Neural progenitor cell (in vitro differentiated cells): ENCODE results near the gene PTPRK.

Source experiments
- EZH2 ChIP-seq: fragments of 200-600 bp; sonication (generic); IDR thresholded peaks from 2 replicates; pipeline ENCODE4 v1.6.1; 2017; ENCODE audit warnings: antibody characterized with exemption, mild to moderate bottlenecking, moderate library complexity
- EZH2phosphoT487 ChIP-seq: fragments of 200-600 bp; sonication (generic); IDR thresholded peaks from 2 replicates; pipeline ENCODE4 v1.6.1; 2017; ENCODE audit warnings: antibody characterized with exemption
- TF ChIP-seq, protein P1 (sequence below): fragments of 200-600 bp; sonication (generic); IDR thresholded peaks from 2 replicates; pipeline ENCODE4 v1.5.1; 2017; ENCODE audit warnings: antibody characterized with exemption, mild to moderate bottlenecking

DNA sequence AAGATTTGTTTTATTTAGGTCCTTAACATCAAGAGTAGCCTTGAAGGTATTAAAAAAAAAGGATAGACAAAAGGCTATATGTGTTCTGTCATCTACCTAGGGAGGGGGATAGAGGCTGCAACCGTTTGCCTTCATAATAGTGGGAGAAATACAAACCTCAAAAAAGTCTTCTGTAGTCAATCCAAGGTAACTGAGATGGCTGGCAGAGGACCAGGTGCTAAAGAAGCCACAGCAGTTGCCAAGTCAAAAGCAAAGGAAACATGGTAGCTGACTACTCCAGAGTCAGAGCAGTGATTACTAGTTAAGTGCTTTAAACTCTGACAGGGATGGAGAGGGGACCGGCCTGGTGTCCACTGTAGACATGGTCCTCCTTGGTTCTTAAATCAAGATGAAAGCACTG is 249.4 kb downstream of the PTPRK start:
- TF ChIP-seq, protein P1, sequence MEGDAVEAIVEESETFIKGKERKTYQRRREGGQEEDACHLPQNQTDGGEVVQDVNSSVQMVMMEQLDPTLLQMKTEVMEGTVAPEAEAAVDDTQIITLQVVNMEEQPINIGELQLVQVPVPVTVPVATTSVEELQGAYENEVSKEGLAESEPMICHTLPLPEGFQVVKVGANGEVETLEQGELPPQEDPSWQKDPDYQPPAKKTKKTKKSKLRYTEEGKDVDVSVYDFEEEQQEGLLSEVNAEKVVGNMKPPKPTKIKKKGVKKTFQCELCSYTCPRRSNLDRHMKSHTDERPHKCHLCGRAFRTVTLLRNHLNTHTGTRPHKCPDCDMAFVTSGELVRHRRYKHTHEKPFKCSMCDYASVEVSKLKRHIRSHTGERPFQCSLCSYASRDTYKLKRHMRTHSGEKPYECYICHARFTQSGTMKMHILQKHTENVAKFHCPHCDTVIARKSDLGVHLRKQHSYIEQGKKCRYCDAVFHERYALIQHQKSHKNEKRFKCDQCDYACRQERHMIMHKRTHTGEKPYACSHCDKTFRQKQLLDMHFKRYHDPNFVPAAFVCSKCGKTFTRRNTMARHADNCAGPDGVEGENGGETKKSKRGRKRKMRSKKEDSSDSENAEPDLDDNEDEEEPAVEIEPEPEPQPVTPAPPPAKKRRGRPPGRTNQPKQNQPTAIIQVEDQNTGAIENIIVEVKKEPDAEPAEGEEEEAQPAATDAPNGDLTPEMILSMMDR, result no peak
- TF ChIP-seq EZH2, result no peak
- no peak for TF ChIP-seq EZH2phosphoT487
